RWPE2 (cell line): ENCODE data around the gene USP3.
"Not testable (repeated sequence)": the region's sequence is repeated elsewhere in the genome, so short reads cannot be mapped to it uniquely, and the experiment has no call there.

Source experiments
- ATAC-seq: fragments of 200-7000 bp; cut with Tn5 transposase; 3 replicates; pipeline ENCODE4 v1.9.1; 2021; ENCODE audit warnings: low read depth
- DNase-seq: peaks from one replicate; pipeline ENCODE4 v3.0.0-alpha.2; 2020; ENCODE audit warnings: low spot score
- H3K27ac ChIP-seq: fragments of 450-650 bp; 2 replicates; pipeline ENCODE4 v1.5.1; 2017; ENCODE audit warnings: mild to moderate bottlenecking; ENCODE audit not compliant: poor library complexity, severe bottlenecking
- H3K27me3 ChIP-seq: fragments of 250-450 bp; sonication (Bioruptor Pico); 2 replicates; pipeline ENCODE4 v1.5.1; 2021; ENCODE audit warnings: mild to moderate bottlenecking, moderate library complexity; ENCODE audit not compliant: insufficient read depth, poor library complexity, severe bottlenecking
- H3K36me3 ChIP-seq: fragments of 250-450 bp; sonication (Bioruptor Pico); 2 replicates; pipeline ENCODE4 v1.5.1; 2020; ENCODE audit warnings: low read depth, mild to moderate bottlenecking, moderate library complexity
- H3K4me1 ChIP-seq: fragments of 250-450 bp; sonication (Bioruptor Pico); 2 replicates; pipeline ENCODE4 v1.5.1; 2021; ENCODE audit warnings: mild to moderate bottlenecking, moderate library complexity; ENCODE audit not compliant: insufficient read depth, poor library complexity, severe bottlenecking
- H3K4me3 ChIP-seq: fragments of 250-450 bp; sonication (Bioruptor Pico); 2 replicates; pipeline ENCODE4 v1.5.1; 2021; ENCODE audit warnings: mild to moderate bottlenecking, moderate library complexity; ENCODE audit not compliant: severe bottlenecking
- H3K9me3 ChIP-seq: fragments of 250-450 bp; sonication (Bioruptor Pico); 2 replicates; pipeline ENCODE4 v1.5.1; 2021; ENCODE audit warnings: mild to moderate bottlenecking, moderate library complexity; ENCODE audit not compliant: severe bottlenecking
- CTCF ChIP-seq: fragments of 450-650 bp; IDR thresholded peaks from one replicate; pipeline ENCODE4 v1.5.1; 2017; ENCODE audit warnings: mild to moderate bottlenecking, moderate library complexity; ENCODE audit not compliant: poor library complexity, severe bottlenecking

The USP3 gene

DNA sequence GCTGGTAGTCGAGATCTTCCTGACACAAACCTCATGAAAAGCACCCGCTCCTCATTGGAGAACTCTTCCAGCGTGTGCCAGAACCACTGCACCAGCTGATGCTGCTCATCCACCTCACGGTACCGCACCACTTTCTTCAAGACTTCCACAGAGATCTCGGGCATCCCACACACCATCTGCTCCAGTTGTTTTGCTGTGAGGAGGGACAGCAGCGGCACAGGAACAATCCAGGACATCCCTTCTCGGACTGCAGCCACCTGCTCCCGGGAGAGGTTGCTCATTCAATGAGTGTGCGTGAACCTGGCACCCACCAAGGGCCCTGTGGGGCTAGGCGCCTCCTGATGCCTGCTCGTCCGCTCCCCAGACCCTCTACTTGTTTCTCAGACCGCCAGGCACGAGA lies 107.9 kb downstream of the USP3 start:
- no peaks in the 10 kb centered on the region for H3K9me3 ChIP-seq
- peaks cover 12% of the 10 kb centered on the region for H3K4me1 ChIP-seq
- H3K36me3 ChIP-seq = peaks cover 44% of the 10 kb centered on the region
- TF ChIP-seq CTCF = no peak
- ATAC-seq (no peak), DNase-seq (no peak)
- H3K4me3 ChIP-seq = no peak overlapping the region
- H3K27me3 ChIP-seq = no peaks in the 10 kb centered on the region
- no peak overlapping the region for H3K27ac ChIP-seq

DNA sequence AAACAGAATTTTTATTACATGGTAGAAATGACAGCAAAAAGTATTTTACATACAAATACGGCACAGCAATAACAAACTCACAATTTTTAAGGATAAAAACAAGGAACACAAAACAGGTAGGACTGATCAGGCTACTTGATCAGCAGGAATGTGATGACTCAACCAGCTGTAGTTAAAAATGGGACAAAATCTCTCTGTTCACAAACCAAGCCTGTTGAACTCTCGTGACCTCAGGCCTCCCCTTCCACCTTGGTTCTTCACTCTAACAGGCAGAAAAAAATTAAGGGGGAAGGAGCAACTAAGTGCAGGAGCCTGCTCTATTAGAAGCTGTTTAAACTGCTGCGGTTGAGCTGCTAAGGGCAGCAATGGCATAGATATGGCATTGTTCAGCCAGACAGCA lies 111.5 kb downstream of the USP3 start:
- ATAC-seq (peak; percentile 86), DNase-seq (no peak)
- TF ChIP-seq CTCF = no peak
- Histone ChIP-seq H3K4me1 (peaks cover 12% of the 10 kb centered on the region), H3K9me3 (no peaks in the 10 kb centered on the region), H3K4me3 (no peak overlapping the region), H3K36me3 (peaks cover 24% of the 10 kb centered on the region), H3K27ac (no peak overlapping the region), H3K27me3 (no peaks in the 10 kb centered on the region)

DNA sequence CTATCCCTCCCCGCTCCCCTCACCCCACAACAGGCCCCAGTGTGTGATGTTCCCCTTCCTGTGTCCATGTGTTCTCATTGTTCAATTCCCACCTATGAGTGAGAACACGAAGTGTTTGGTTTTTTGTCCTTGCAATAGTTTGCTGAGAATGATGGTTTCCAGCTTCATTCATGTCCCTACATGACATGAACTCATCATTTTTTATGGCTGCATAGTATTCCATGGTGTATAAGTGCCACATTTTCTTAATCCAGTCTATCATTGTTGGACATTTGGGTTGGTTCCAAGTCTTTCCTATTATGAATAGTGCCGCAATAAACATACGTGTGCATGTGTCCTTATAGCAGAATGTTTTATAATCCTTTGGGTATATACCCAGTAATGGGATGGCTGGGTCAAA lies 112.8 kb downstream of the USP3 start:
- H3K9me3 ChIP-seq, ATAC-seq, H3K27ac ChIP-seq, H3K4me3 ChIP-seq, H3K27me3 ChIP-seq, DNase-seq: not testable (repeated sequence)
- Histone ChIP-seq H3K36me3 (peaks cover 35% of the 10 kb centered on the region), H3K4me1 (peaks cover 12% of the 10 kb centered on the region)

- H3K36me3 ChIP-seq = peaks cover 39% of the 10 kb centered on the region
- not testable (repeated sequence) for DNase-seq, H3K9me3 ChIP-seq, H3K27ac ChIP-seq, H3K27me3 ChIP-seq, ATAC-seq, H3K4me3 ChIP-seq
- H3K4me1 ChIP-seq = peaks cover 12% of the 10 kb centered on the region
These were observed 113.2 kb downstream of the USP3 start for GRCh38 chr15:63617627-63618026.

- not testable (repeated sequence) for DNase-seq, H3K4me1 ChIP-seq, H3K9me3 ChIP-seq, H3K27ac ChIP-seq, H3K27me3 ChIP-seq, H3K4me3 ChIP-seq, ATAC-seq
- H3K36me3 ChIP-seq = peaks cover 53% of the 10 kb centered on the region
These were observed 116.4 kb downstream of the USP3 start for GRCh38 chr15:63620760-63621159.

DNA sequence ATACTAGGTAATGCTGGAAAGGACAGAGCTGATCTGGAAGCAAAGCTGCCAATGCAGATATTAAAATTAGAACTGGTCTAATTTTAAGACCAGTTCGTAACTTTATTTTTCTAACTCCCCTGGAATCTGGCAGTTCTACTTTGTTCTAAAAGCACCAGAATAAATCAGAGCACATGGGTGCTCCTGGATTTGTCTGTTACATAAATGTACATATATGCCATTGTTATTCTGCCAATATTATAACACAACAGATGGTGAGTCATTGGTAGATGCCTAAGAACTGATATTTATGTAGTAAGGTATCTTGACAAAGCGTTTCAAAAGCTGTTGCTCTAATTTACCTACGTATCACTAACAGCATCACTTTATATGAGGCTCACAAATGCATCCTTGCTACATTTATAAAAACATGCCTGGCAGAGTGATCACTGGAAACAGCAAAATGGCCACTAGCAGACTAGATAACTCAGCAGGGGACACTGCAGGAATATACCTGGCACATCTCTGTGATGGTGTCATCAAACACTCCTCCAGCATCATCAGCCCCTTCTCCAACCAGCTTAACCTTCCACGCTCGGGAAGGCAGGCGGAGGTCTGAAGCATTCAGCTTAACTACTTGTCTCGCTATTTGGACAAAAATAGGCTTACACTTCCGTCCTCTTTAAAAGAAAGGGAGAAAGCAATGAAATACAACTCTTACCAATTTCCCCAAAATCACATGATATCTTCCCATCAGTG lies 119.0 kb downstream of the USP3 start:
- Histone ChIP-seq H3K36me3 (peaks cover 68% of the 10 kb centered on the region), H3K9me3 (no peaks in the 10 kb centered on the region), H3K27me3 (no peaks in the 10 kb centered on the region), H3K27ac (no peak overlapping the region), H3K4me3 (no peak overlapping the region), H3K4me1 (no peaks in the 10 kb centered on the region)
- ATAC-seq (no peak), DNase-seq (no peak)
- no peak for TF ChIP-seq CTCF
